CD4-positive, alpha-beta memory T cell (primary cell): ENCODE measurements around the gene CD248. TPM values are rescaled to one million over a fixed set of nuclear protein-coding genes. Genes with fewer than 3 reads are reported as not detected.
A peak's percentile ranks its signal among the peaks of the same experiment; 100 is the strongest.

Experiments
- CTCF ChIA-PET: fragments of 350-600 bp; sonication (Branson Sonifier 250); formaldehyde crosslinking; loops from one replicate; lab custom pipeline; 2021; ENCODE audit warnings: inconsistent platforms; ENCODE audit not compliant: partially characterized antibody; lab: Charles Lee
- POLR2A ChIA-PET: fragments of 350-600 bp; sonication (Branson Sonifier 250); formaldehyde crosslinking; loops from one replicate; lab custom pipeline; 2021; ENCODE audit not compliant: partially characterized antibody; lab: Charles Lee
- DNase-seq, 5 donors: peaks; one replicate each; pipeline versions ENCODE4 v3.0.0 to v3.0.0-alpha.2; 2020 to 2022; ENCODE audit warnings: mixed read lengths in 1 of 5
- H3K27ac ChIP-seq: one replicate; pipeline ENCODE4 v1.7.0; 2013; ENCODE audit warnings: low read depth, low read length
- H3K27me3 ChIP-seq: 2 replicates; pipeline ENCODE4 v1.7.0; 2013; ENCODE audit warnings: mild to moderate bottlenecking, low read length, moderate library complexity; ENCODE audit not compliant: insufficient read depth
- H3K36me3 ChIP-seq: 2 replicates; pipeline ENCODE4 v1.7.0; 2013; ENCODE audit warnings: mild to moderate bottlenecking, low read length, moderate library complexity; ENCODE audit not compliant: insufficient read depth
- H3K4me1 ChIP-seq: 2 replicates; pipeline ENCODE4 v1.7.0; 2013; ENCODE audit warnings: mild to moderate bottlenecking, low read length, moderate library complexity; ENCODE audit not compliant: insufficient read depth
- H3K4me3 ChIP-seq, 2 donors: one replicate each; pipeline ENCODE4 v1.7.0; 2013; ENCODE audit warnings: low read length in 2 of 2, mild to moderate bottlenecking in 1 of 2
- H3K9me3 ChIP-seq, 2 donors: one replicate each; pipeline ENCODE4 v1.7.0; 2013; ENCODE audit warnings: low read length in 2 of 2, control low read depth in 1 of 2; ENCODE audit not compliant: control insufficient read depth in 1 of 2
- H3K27ac Mint-ChIP-seq, 7 donors: one replicate each; pipeline ENCODE4 v1.8.0; 2020 to 2021; ENCODE audit warnings: mixed read lengths in 7 of 7, mild to moderate bottlenecking in 6 of 7, inconsistent platforms in 3 of 7, moderate library complexity in 3 of 7
- H3K27me3 Mint-ChIP-seq, 2 donors: one replicate each; pipeline ENCODE4 v1.8.0; 2020 to 2021; ENCODE audit warnings: mixed read lengths in 2 of 2
- H3K36me3 Mint-ChIP-seq, 2 donors: one replicate each; pipeline ENCODE4 v1.8.0; 2020 to 2021; ENCODE audit warnings: mixed read lengths in 2 of 2, inconsistent platforms in 1 of 2, mild to moderate bottlenecking in 1 of 2
- H3K4me1 Mint-ChIP-seq, 4 donors: one replicate each; pipeline ENCODE4 v1.8.0; 2020 to 2021; ENCODE audit warnings: mixed read lengths in 4 of 4, mild to moderate bottlenecking in 1 of 4
- H3K4me3 Mint-ChIP-seq, 8 donors: one replicate each; pipeline ENCODE4 v1.8.0; 2020 to 2021; ENCODE audit warnings: mixed read lengths in 8 of 8, mild to moderate bottlenecking in 7 of 8, moderate library complexity in 6 of 8, inconsistent platforms in 3 of 8
- H3K9me3 Mint-ChIP-seq, 8 donors: one replicate each; pipeline ENCODE4 v1.8.0; 2020 to 2021; ENCODE audit warnings: mixed read lengths in 8 of 8, mild to moderate bottlenecking in 5 of 8, inconsistent platforms in 3 of 8, moderate library complexity in 1 of 8
- intact Hi-C: fragments of 100-400 bp; cut with micrococcal nuclease; formaldehyde crosslinking; loops from one replicate; pipeline ENCODE4 v1.15.1; 2023
- polyA plus RNA-seq, 2 donors: library from polyadenylated mRNA; unstranded; fragments of 300-500 nt; fragmentation: Illumina TruSeq; gene quantifications; one replicate each; pipeline ENCODE4 v1.2.3, GENCODE V29; 2021
- total RNA-seq, 2 experiments: library from RNA; stranded (reverse); gene quantifications; one replicate each; pipeline ENCODE4 v1.2.3, GENCODE V29; 2021

Gene CD248
- total and polyA plus RNA-seq, 4 experiments from 2014 or later = 0.12 to 0.18 TPM; not detected in 2

DNA sequence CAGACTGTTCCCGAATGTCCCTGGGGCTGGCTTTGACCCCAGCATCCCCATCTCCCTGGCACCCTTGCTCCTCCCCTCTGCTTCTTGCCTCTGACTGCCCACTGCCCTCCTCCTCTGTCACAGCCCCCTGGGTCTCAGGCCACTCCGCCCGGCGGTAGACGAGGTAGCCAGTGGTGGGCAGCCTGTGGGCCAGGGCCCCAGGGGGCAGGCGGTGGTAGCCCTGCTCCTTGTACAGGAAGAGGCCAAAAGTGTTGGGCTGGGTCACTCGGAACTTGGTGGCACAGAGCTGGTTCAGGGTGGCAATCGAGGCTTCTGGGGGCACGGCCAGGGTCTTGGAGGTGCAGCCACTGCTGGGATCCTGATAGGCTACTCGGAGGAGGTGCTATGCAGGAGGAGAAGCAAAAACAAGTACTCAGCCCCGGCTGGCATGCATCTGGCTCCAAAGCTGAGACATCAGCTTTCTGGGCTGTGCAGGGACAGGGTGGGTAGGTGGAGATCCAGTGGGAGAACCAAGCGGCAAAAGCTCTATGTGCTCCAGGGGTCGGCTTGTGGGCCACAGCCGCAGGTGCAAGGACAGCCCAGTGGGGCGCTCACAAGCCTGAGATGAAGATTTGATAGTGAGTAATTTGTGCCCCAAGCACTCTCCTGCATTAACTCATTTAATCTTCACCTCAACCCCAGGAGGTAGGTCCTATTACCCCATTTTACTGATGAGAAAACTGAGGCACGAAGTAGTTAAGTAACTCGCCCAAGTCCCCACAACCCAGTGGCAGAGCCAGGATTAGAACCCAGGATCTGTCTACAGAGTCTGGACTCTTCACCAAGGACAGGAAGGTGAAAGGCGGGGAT lies 15.8 kb upstream of the CD248 start:
- Mint-ChIP-seq H3K27ac (peak overlapping the region in 1 of 7 donors; percentile 61), H3K4me1 (peaks cover 19 to 34% (median 27%) of the 10 kb centered on the region in 4 donors), H3K4me3 (no peak overlapping the region), H3K27me3 (no peaks in the 10 kb centered on the region), H3K36me3 (peaks cover 0 to 9% of the 10 kb centered on the region in 2 donors), H3K9me3 (peaks cover 0 to 2% (median 0%) of the 10 kb centered on the region in 8 donors)
- ChIA-PET POLR2A (interaction anchor here (0.8 to 1.3 kb wide), 3 partner anchors 12 to 21 kb away, joined by 3 to 4 read pairs (median 3); partner anchors contain the start of gene BRMS1), CTCF (interaction anchor here (1.8 to 8.6 kb wide), 2 partner anchors 20 to 33 kb away, joined by 4 to 110 read pairs; no protein-coding TSS in a partner anchor)
- Histone ChIP-seq H3K27ac (no peak overlapping the region), H3K9me3 (no peaks in the 10 kb centered on the region), H3K27me3 (no peaks in the 10 kb centered on the region), H3K4me1 (peaks cover 31% of the 10 kb centered on the region), H3K36me3 (peaks cover 5% of the 10 kb centered on the region), H3K4me3 (no peak overlapping the region)
- intact Hi-C loops = no loop called here
- no peak for DNase-seq

DNA sequence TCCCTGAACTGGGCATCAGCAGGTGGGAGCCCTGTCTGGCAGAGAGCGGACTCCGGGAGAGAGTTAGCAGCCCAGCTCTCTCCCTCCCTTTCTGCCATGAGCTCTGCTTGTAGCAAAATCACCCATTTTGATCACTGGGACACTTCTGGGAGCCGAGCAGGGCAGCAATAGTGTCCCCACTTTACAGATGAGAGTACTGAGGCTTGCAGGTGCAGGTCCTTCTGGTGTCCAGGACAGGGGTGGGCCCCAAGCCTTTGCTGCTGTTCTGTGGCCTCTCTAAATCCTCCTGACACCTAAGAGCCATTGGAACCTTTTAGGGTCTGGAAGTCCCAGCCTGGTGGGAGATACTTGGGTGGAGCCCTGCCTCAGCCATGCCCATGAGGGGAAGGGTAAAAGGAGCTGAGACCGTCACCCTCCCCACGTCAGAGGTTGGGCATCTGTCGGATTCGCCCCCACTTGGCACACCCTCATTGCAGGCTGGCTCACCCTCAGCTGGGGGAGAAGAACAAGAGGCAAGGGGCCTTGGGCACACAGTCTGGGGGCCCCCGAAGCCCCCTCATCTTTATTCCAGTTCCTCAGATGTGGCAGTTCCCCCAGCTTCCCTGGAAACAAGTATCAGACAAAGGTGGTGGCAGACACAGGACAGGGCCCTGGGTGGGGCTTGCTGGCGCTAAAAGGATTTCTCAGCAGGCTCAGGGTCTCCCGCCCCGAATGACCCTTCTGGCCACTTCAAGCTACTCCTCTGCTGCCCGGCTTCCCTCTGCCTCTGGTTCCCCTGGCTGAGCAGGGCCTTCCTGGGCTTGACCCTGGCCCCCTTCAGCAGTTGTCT lies 14.9 kb upstream of the CD248 start:
- no peaks in the 10 kb centered on the region for H3K9me3 ChIP-seq
- Mint-ChIP-seq H3K27me3 (no peaks in the 10 kb centered on the region), H3K36me3 (peaks cover 0 to 5% of the 10 kb centered on the region in 2 donors), H3K4me3 (no peak overlapping the region), H3K4me1 (peaks cover 19 to 31% (median 26%) of the 10 kb centered on the region in 4 donors), H3K27ac (peak overlapping the region in 1 of 7 donors; percentile 61), H3K9me3 (peaks cover 0 to 2% (median 0%) of the 10 kb centered on the region in 8 donors)
- H3K27ac ChIP-seq = no peak overlapping the region
- peaks cover 32% of the 10 kb centered on the region for H3K4me1 ChIP-seq
- no peaks in the 10 kb centered on the region for H3K36me3 ChIP-seq
- intact Hi-C loops = no loop called here
- ChIA-PET CTCF (interaction anchor here (1.8 to 8.6 kb wide), 2 partner anchors 20 to 32 kb away, joined by 4 to 110 read pairs; no protein-coding TSS in a partner anchor), POLR2A (interaction anchor here (0.8 to 1.3 kb wide), 3 partner anchors 13 to 20 kb away, joined by 3 to 4 read pairs (median 3); partner anchors contain the start of gene BRMS1)
- no peak for DNase-seq
- no peaks in the 10 kb centered on the region for H3K27me3 ChIP-seq
- H3K4me3 ChIP-seq = no peak overlapping the region

DNA sequence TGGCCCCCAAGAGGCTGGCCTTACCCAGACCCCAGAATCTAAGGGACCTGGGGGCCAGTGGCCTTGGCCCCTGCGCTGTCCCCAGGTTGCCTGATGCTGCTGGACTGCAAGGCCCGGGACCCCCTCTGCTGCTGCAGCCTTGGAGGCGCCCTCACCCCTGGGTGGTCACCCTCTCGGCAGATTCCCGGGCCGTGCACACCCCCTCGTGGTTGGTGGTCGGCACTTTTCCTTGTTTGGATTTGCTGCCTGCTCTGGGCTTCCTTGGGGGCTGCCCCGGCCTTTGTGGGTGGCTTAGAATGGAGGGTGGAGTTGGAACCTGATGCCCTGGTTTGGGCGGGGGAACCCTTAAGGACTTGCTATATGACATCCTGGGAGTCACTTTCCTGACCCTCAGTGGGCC lies 14.1 kb upstream of the CD248 start:
- ChIA-PET POLR2A (interaction anchor here (1.2 to 1.3 kb wide), 2 partner anchors 18 to 20 kb away, joined by 3 to 4 read pairs; no protein-coding TSS in a partner anchor), CTCF (interaction anchor here (0.9 to 8.6 kb wide), 3 partner anchors 14 to 31 kb away, joined by 3 to 110 read pairs (median 4); no protein-coding TSS in a partner anchor)
- H3K4me1 ChIP-seq = peaks cover 30% of the 10 kb centered on the region
- H3K27me3 ChIP-seq = no peaks in the 10 kb centered on the region
- no peak overlapping the region for H3K27ac ChIP-seq
- H3K36me3 ChIP-seq = no peaks in the 10 kb centered on the region
- Mint-ChIP-seq H3K4me3 (no peak overlapping the region), H3K27ac (no peak overlapping the region), H3K4me1 (peaks cover 16 to 26% (median 21%) of the 10 kb centered on the region in 4 donors), H3K9me3 (peaks cover 0 to 2% (median 0%) of the 10 kb centered on the region in 8 donors), H3K36me3 (no peaks in the 10 kb centered on the region), H3K27me3 (no peaks in the 10 kb centered on the region)
- no peak for DNase-seq
- no peaks in the 10 kb centered on the region for H3K9me3 ChIP-seq
- no peak overlapping the region for H3K4me3 ChIP-seq
- intact Hi-C loops = no loop called here

DNA sequence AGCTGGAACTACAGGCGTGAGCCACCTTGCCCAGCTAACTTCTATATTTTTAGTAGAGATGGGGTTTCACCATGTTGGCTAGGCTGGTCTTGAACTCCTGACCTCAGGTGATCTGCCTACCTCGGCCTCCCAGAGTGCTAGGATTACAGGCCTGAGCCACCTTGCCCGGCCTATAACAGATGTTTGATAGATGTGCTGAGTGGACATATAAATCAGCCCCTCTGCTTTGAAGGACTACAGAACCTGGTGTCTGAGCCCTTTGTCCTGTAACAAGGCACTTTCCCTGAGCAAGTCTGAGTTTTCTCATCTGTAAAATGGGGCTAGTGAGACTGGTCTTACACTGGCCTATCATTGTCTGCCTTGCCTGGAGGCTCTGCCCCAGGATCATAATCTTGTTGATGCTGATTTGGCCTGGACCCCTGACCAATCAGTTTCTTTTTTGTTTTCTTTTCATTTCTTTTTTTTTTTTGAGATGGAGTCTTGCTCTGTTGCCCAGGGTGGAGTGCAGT lies 12.4 kb upstream of the CD248 start:
- peak overlapping the region in 1 of 7 donors; percentile 13 for H3K27ac Mint-ChIP-seq
- H3K9me3 Mint-ChIP-seq = peaks cover 0 to 2% (median 0%) of the 10 kb centered on the region in 8 donors
- H3K4me3 ChIP-seq = no peak overlapping the region
- POLR2A ChIA-PET = interaction anchor here (2.3 kb wide), 1 partner anchor 17 kb away, joined by 22 read pairs; no protein-coding TSS in a partner anchor
- no peak for DNase-seq
- H3K27me3 ChIP-seq = no peaks in the 10 kb centered on the region
- no peaks in the 10 kb centered on the region for H3K36me3 Mint-ChIP-seq
- intact Hi-C loops = loop anchor here (5.0 kb wide), 1 partner anchor 58 kb away; no protein-coding TSS in a partner anchor
- no peak overlapping the region for H3K27ac ChIP-seq
- no peak overlapping the region for H3K4me3 Mint-ChIP-seq
- H3K4me1 ChIP-seq = peaks cover 29% of the 10 kb centered on the region
- no peaks in the 10 kb centered on the region for H3K27me3 Mint-ChIP-seq
- H3K9me3 ChIP-seq = no peaks in the 10 kb centered on the region
- CTCF ChIA-PET = interaction anchor here (0.8 to 8.6 kb wide), 5 partner anchors 9 to 59 kb away, joined by 3 to 110 read pairs (median 3); partner anchors contain the start of gene BRMS1
- no peaks in the 10 kb centered on the region for H3K36me3 ChIP-seq
- peaks cover 18 to 27% (median 20%) of the 10 kb centered on the region in 4 donors for H3K4me1 Mint-ChIP-seq

DNA sequence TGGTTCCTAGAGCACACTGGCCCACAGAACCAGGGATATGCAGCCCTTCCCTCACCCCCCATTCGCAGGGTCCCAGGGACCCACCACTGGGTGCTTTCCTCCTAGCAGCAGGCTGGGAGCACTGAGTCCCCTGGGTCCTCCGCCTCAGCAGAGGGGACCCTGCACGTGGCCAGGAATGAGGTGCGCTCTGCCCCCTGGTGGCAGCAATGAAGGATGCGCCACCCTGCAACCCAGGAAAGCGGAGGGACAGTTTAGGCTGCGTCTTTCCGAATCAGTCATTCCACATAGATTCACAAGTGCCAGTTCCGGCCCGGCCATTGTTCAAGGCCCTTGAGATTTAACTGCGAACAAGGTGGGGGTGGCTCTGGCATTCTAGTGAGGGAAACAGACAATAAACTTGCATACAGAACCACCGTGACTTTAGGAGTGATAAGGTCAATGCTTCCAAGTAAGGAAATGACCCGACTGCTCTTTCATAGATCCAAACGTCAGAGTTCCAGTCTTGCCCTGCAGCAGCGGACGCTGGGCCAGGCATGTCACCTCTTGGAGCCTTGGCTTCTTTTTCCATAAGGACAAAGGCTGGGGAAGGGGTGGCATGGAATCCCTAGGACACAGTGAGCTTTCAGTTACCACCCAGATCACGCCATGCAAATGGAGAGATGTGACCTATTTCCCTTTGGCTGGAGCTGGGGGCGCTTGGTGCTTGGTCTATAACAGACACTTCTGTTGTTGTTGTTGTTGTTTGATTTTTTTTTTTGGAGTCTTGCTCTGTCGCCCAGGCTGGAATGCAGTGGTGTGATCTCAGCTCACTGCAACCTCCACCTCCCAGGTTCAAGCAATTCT lies 11.7 kb upstream of the CD248 start:
- no peaks in the 10 kb centered on the region for H3K27me3 ChIP-seq
- H3K9me3 ChIP-seq = no peaks in the 10 kb centered on the region
- peak; percentile 70 to 82 (median 77) for DNase-seq
- peaks cover 29% of the 10 kb centered on the region for H3K4me1 ChIP-seq
- no peaks in the 10 kb centered on the region for H3K36me3 Mint-ChIP-seq
- H3K36me3 ChIP-seq = no peaks in the 10 kb centered on the region
- H3K27ac ChIP-seq = no peak overlapping the region
- H3K27me3 Mint-ChIP-seq = no peaks in the 10 kb centered on the region
- H3K4me1 Mint-ChIP-seq = peaks cover 18 to 27% (median 21%) of the 10 kb centered on the region in 4 donors
- H3K27ac Mint-ChIP-seq = peak overlapping the region in 6 of 7 donors; percentile 57 to 91 (median 66)
- intact Hi-C loops = loop anchor here (1.0 to 5.0 kb wide), 3 partner anchors 16 to 106 kb away; no protein-coding TSS in a partner anchor
- CTCF ChIA-PET = interaction anchor here (0.8 to 8.6 kb wide), 5 partner anchors 10 to 60 kb away, joined by 3 to 110 read pairs (median 3); partner anchors contain the start of gene BRMS1
- no peak overlapping the region for H3K4me3 ChIP-seq
- POLR2A ChIA-PET = interaction anchor here (2.3 kb wide), 1 partner anchor 17 kb away, joined by 22 read pairs; no protein-coding TSS in a partner anchor
- peaks cover 0 to 2% (median 0%) of the 10 kb centered on the region in 8 donors for H3K9me3 Mint-ChIP-seq
- H3K4me3 Mint-ChIP-seq = peak overlapping the region in 7 of 8 donors; percentile 16 to 77 (median 35)

DNA sequence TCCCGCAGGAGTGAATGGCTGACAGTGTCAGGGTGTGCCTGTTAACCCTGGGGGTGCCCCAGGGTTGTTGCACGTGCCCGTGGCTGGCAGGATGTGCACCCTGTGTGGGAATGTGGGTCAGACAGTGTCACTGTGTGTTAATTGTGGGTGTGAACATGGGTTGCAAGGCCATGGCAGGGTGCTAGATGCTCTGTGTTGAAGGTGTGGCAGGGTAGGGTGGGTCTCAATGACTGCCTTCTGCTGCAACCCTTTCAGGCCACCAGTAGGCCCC lies 11.1 kb upstream of the CD248 start:
- Histone ChIP-seq H3K27me3 (no peaks in the 10 kb centered on the region), H3K4me1 (peaks cover 29% of the 10 kb centered on the region), H3K36me3 (no peaks in the 10 kb centered on the region), H3K9me3 (no peaks in the 10 kb centered on the region), H3K27ac (no peak overlapping the region), H3K4me3 (no peak overlapping the region)
- ChIA-PET POLR2A (no interaction called here), CTCF (no interaction called here)
- Mint-ChIP-seq H3K4me1 (peaks cover 18 to 27% (median 22%) of the 10 kb centered on the region in 4 donors), H3K36me3 (no peaks in the 10 kb centered on the region), H3K9me3 (no peaks in the 10 kb centered on the region), H3K27ac (peak overlapping the region in 6 of 7 donors; percentile 18 to 77 (median 58)), H3K4me3 (peak overlapping the region in 2 of 8 donors; percentile 16 to 76), H3K27me3 (no peaks in the 10 kb centered on the region)
- intact Hi-C loops = loop anchor here (1.0 to 5.0 kb wide), 3 partner anchors 16 to 106 kb away; no protein-coding TSS in a partner anchor
- peak in 1 of 5 donors; percentile 47 for DNase-seq
